Right atrium auricular region (tissue), 2 donors: ENCODE measurements around the gene FEN1. TPM values are rescaled to one million over a fixed set of nuclear protein-coding genes. Genes with fewer than 3 reads are reported as not detected.

ENCODE experiments used
- DNase-seq: peaks from one replicate; pipeline ENCODE4 v3.0.0-alpha.2; 2019; ENCODE audit warnings: low spot score
- H3K27ac ChIP-seq, 2 donors: fragments of 200-600 bp; sonication (generic); 1 replicate in 1 of 2; 2 replicates in 1 of 2; pipeline ENCODE4 v1.5.1; 2016 to 2019
- H3K27me3 ChIP-seq, 2 donors: fragments of 200-600 bp; sonication (generic); one replicate each; pipeline versions ENCODE4 v1.5.1 to v1.6.0; 2017 to 2019
- H3K36me3 ChIP-seq: fragments of 200-600 bp; sonication (generic); one replicate; pipeline ENCODE4 v1.5.1; 2016
- H3K4me1 ChIP-seq, 2 donors: fragments of 200-600 bp; sonication (generic); one replicate each; pipeline versions ENCODE4 v1.5.1 to v1.6.0; 2017 to 2019
- H3K4me3 ChIP-seq, 2 donors: fragments of 200-600 bp; sonication (generic); 1 replicate in 1 of 2; 2 replicates in 1 of 2; pipeline ENCODE4 v1.5.1; 2017 to 2019; ENCODE audit warnings: mild to moderate bottlenecking in 1 of 2, moderate library complexity in 1 of 2
- H3K9me3 ChIP-seq, 2 donors: fragments of 200-600 bp; sonication (generic); one replicate each; pipeline ENCODE4 v1.5.1; 2019
- total RNA-seq, 2 donors: library from RNA; depleted of rRNA; stranded (reverse); fragments of >200 nt; gene quantifications; one replicate each; pipeline ENCODE4 v1.1.0, GENCODE V29; 2016
- TF ChIP-seq, protein P1 (sequence below), 2 donors: fragments of 200-600 bp; sonication (generic); IDR thresholded peaks; one replicate each; pipeline ENCODE4 v1.5.1; 2019; ENCODE audit warnings: antibody characterized with exemption in 2 of 2

The FEN1 gene
- total RNA-seq, 2 donors from 2014 or later = 3.7 to 4.0 TPM

DNA sequence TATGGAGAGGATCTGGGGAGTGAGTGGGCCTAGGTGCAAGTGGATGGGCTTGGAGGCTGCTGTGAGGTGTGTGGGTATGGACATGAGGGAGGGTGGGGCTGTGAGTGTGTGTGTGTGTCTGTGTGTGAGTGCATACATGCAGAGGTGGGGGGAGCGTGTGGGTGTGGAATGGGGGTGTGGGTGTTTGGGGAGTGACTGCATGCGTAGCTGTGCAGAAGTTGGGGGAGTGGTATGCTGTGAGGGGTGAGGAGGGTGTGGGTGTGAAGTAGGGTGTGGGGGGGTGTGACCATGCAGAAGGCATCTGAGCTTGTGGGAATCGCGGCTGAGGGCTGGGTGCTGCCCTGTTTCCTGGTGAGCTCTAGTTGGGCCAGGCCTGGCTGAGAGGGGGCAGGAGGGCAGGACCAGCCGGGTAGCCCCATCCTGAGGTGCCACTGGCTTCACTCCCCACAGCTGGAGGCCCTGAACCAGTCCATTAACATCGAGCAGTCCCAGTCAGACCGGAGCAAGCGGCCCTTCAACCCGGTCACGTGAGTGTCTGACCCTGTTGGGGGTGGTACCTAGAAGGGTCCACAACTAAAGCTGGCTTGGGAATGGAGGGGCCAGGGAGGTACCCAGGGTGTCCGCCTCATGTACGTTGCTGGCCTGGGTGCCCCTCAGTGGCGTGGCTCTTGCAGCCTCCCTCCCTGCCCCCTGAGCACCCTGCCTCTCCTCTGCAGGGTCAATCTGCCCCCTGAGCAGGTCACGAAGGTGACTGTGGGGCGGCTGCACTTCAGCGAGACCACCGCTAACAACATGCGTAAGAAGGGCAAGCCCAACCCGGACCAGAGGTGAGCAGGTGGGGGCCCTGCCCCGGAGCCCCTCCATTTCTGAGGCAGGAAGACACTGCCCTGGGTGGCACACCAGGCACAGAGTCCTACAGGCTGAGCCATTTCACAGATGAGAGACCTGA, 16.8 kb upstream of the FEN1 start:
- Histone ChIP-seq H3K9me3 (no peaks in the 10 kb centered on the region), H3K27me3 (no peaks in the 10 kb centered on the region), H3K4me1 (peaks cover 0 to 10% of the 10 kb centered on the region in 2 donors), H3K4me3 (no peak overlapping the region), H3K36me3 (no peaks in the 10 kb centered on the region), H3K27ac (no peak overlapping the region)
- DNase-seq = no peak
- TF ChIP-seq, protein P1, sequence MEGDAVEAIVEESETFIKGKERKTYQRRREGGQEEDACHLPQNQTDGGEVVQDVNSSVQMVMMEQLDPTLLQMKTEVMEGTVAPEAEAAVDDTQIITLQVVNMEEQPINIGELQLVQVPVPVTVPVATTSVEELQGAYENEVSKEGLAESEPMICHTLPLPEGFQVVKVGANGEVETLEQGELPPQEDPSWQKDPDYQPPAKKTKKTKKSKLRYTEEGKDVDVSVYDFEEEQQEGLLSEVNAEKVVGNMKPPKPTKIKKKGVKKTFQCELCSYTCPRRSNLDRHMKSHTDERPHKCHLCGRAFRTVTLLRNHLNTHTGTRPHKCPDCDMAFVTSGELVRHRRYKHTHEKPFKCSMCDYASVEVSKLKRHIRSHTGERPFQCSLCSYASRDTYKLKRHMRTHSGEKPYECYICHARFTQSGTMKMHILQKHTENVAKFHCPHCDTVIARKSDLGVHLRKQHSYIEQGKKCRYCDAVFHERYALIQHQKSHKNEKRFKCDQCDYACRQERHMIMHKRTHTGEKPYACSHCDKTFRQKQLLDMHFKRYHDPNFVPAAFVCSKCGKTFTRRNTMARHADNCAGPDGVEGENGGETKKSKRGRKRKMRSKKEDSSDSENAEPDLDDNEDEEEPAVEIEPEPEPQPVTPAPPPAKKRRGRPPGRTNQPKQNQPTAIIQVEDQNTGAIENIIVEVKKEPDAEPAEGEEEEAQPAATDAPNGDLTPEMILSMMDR (IDR thresholded peaks at IDR 0.05) = no peak

- DNase-seq = no peak
- TF ChIP-seq, protein P1 (IDR thresholded peaks at IDR 0.05) = peak; percentile 26 to 59
- no peaks in the 10 kb centered on the region for H3K36me3 ChIP-seq
- no peak overlapping the region for H3K4me3 ChIP-seq
- H3K9me3 ChIP-seq = no peaks in the 10 kb centered on the region
- no peak overlapping the region for H3K27ac ChIP-seq
- peaks cover 0 to 10% of the 10 kb centered on the region in 2 donors for H3K4me1 ChIP-seq
- H3K27me3 ChIP-seq = no peaks in the 10 kb centered on the region
Observed at GRCh38 chr11:61776561-61777075, 16.1 kb upstream of the FEN1 start.

- Histone ChIP-seq H3K36me3 (no peaks in the 10 kb centered on the region), H3K27me3 (no peaks in the 10 kb centered on the region), H3K9me3 (no peaks in the 10 kb centered on the region), H3K4me1 (peaks cover 0 to 10% of the 10 kb centered on the region in 2 donors), H3K4me3 (peak overlapping the region in 1 of 2 donors; percentile 21), H3K27ac (no peak overlapping the region)
- DNase-seq = no peak
- TF ChIP-seq, protein P1 (IDR thresholded peaks at IDR 0.05) = no peak
Observed at GRCh38 chr11:61777234-61778090, 15.2 kb upstream of the FEN1 start.

DNA sequence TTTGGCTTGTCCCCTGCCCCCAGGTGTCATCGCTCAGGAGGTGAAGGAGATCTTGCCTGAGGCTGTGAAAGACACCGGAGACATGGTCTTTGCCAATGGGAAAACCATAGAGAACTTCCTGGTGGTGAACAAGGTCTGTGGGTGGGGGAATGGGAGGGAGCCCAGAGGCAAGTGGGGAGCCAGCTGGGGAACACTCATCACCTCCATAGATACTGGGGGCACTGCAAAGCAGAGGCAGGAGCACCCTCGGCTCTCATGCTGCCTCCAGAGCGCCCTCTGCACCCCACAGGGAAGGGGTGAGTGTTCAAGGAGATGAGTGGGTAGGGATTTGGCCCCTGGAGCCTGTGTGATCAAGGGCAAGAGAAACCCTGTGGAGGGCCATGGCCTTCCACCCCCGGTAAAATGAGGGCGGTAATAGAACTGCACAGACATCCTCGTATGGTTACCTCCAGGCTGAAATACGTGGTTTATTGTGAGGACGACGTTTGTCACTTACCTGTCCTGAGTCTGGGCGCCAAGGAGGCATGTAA, 14.3 kb upstream of the FEN1 start:
- Histone ChIP-seq H3K9me3 (no peaks in the 10 kb centered on the region), H3K4me1 (peaks cover 0 to 10% of the 10 kb centered on the region in 2 donors), H3K4me3 (no peak overlapping the region), H3K36me3 (no peaks in the 10 kb centered on the region), H3K27me3 (no peaks in the 10 kb centered on the region), H3K27ac (no peak overlapping the region)
- DNase-seq = no peak
- TF ChIP-seq, protein P1 (IDR thresholded peaks at IDR 0.05) = no peak

GRCh38 chr11:61778920-61779650, 13.6 kb upstream of the FEN1 start:
- Histone ChIP-seq H3K9me3 (no peaks in the 10 kb centered on the region), H3K27me3 (no peaks in the 10 kb centered on the region), H3K4me1 (peaks cover 0 to 10% of the 10 kb centered on the region in 2 donors), H3K27ac (no peak overlapping the region), H3K36me3 (no peaks in the 10 kb centered on the region), H3K4me3 (no peak overlapping the region)
- no peak for DNase-seq
- TF ChIP-seq, protein P1 (IDR thresholded peaks at IDR 0.05) = no peak
